HG03066 (cell line): Measurements from ENCODE around the gene TEX13C.
"Not testable (repeated sequence)": the region's sequence is repeated elsewhere in the genome, so short reads cannot be mapped to it uniquely, and the experiment has no call there.

Experiments used
- ATAC-seq: cut with Tn5 transposase; IDR thresholded peaks from one replicate; pipeline ENCODE4 v1.9.1; 2021; ENCODE audit warnings: low read depth; ENCODE audit not compliant: unreplicated experiment

The TEX13C gene

DNA sequence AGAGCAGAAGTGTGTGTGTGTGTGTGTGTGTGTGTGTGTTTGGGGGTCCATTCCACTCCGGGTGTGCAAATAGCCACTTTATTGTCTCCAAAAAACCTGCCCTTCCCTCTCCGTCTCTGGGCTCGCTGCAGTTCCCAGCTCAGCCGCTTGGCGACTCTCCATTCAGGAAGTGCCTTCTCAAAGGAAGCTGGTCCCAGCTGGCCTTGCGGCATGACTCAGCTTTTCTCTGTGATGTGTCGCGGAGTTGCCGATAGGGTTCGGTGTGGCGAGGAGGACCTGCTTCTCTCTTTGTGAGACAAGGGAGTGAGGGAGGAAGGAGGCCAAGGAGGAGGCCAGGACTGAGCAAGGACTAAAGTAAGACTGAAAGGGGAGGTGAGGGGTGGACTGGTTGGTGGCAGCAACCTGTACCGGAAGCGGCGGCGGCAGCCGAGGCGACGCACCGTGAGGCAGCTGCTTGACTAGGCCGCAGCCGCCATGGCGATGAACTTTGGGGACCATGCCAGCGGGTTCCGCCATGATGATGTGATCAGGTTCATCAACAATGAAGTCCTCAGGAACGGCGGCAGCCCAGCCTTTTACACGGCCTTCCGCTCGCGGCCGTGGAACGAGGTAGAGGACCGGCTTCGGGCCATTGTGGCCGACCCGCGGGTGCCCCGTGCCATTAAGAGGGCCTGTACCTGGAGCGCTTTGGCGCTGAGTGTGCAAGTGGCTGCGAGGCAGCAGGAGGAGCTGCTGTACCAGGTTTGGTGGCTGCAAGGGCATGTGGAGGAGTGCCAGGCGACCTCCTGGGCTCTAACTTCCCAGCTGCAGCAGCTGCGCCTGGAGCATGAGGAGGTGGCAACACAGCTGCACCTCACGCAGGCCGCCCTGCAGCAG lies at the start of gene TEX13C:
TEX13C (plus strand) TSS at position 226 of the 876 bp plus-strand sequence; CDS start at position 475, 249 bp downstream.
- ATAC-seq: no peak

DNA sequence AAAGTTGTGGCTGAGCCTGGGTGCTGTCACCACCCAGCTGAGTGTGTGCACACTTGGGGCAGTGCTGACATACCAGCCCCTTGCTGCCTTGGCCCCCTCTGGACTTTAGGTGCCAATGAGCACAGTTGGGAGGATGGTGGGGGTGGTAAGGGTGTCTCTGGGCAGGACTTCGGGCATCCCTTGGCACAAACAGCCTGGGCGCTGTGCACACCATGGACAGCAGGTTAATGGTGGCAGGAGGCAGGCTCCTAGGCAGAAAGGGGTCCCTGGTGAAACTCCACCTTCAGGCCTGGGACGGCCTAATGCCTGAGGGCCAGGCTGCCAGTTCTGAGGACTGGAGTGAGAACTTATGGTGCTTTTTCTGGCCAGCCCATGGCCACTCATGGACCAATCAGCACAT lies 32.4 kb upstream of the TEX13C start:
- ATAC-seq: no peak

DNA sequence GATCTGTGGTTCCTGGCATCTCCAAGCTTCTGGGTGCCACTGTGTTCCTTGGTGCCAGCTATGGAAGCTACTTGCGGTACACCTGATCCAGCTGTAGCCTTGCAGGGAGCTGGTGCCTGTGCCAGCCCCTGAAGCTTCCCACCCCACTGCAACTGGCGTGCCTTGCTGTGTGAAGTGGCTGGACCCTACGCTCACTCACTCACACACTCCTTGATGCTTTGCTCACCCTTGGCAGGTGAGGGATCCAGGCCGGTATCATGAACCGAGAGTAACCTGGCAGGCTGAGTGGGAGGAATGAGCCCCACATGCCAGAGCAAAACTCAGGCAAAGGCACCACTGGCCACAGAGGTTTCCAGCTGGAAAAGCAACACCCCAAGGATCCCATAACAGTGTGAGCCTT lies 31.3 kb upstream of the TEX13C start:
- ATAC-seq: no peak

DNA sequence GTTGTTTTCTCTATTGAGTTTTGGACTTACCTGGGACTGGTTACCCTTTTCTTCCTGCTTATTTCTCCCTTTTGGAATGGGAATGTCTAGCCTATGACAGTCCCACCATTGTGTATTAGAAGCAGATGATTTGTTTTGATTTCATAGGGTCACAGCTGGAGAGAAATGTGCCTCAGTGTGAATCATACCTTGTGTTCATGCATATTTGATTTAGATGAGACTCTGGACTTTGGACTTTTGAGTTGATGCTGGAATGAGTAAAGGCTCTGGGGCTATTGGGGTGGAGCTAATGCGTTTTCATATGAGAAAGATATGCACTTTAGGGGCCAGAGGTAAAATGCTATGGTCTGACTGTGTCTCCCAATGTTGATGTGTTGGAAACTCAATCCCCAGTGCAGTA lies 30.5 kb upstream of the TEX13C start:
- no peak for ATAC-seq

DNA sequence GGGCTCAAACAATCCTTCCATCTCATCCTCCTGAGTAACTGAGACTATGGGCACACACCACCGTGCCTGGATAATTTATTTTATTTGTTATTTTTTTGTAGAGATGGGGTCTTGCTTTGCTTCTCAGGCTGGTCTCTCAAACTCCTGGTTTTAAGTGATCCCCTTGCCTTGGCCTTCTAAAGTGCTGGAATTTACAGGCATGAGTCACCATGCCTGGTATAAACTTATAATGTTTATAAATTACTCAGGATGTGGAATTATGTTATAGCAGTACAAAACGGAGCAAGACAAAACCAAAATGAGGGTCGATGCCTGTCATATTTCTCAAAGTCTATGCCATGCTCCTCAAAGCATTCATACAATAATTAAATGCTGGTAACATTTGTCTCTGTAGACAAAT lies 29.8 kb upstream of the TEX13C start:
- no peak for ATAC-seq

DNA sequence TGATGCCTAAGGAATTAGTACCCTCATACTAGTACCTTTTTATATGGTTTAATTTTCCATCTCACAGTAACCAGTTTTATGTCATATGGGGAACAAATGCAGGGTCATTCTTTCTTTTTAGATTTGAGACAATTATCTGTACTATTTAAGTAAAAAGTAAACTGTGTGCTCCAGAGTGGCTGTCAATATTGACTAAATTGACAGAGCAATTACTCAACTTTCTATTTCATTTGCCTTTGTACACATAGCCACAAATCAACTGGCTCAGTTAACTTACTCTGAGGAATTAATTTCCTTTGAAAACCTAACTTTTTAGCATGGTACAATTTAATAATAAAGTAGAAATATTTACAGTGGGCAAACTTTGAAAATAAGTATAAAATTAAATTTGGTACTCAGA lies 28.5 kb upstream of the TEX13C start:
- no peak for ATAC-seq

- ATAC-seq: no peak
These were observed 25.6 kb upstream of the TEX13C start for GRCh38 chrX:125293850-125294780.

DNA sequence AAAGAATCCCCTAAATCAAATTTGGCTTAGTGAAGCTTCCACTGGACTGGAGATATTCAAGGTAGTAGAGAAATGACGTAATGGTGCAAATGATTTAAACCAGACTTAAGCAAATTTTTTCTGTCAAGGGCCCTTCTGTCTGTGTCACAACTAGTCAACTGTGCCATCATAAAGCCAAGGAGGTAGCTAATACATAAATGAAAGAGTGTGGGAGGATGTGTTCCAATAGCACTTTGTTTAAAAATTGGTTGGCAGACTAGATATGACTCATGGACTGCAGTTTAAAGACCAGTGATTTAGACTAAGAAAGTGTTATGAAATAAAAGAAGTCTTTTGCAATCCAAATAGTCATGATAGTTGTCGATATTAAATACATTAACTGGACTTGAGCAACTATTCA lies 24.3 kb upstream of the TEX13C start:
- ATAC-seq: peak; percentile 67

- ATAC-seq: no peak
These were observed 20.8 kb upstream of the TEX13C start for GRCh38 chrX:125298871-125299270.

DNA sequence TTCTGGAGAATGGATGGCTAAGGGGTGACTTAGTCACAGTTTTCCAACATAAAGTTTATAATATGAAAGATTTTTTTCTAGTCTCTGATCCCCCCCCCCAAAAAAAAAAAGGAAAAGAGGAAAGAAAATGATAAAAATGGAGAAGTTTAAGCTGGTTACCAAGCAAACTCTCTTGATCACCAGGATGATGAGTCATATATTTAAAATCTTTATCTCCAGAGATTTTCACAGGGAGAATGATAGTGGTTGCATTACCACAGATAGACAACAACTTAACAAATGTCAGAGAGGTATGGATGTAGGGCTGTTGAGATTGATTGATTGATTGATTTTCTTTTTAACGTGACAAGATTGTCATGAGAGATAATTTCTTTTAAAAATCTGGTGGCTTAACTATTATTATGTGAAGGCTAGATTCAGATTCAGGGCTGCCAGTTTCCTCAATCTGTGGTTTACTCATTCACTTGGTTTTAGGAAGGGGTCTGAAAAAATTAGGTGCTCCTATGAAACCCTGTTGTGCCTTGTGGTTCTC lies 13.3 kb upstream of the TEX13C start:
- no peak for ATAC-seq

DNA sequence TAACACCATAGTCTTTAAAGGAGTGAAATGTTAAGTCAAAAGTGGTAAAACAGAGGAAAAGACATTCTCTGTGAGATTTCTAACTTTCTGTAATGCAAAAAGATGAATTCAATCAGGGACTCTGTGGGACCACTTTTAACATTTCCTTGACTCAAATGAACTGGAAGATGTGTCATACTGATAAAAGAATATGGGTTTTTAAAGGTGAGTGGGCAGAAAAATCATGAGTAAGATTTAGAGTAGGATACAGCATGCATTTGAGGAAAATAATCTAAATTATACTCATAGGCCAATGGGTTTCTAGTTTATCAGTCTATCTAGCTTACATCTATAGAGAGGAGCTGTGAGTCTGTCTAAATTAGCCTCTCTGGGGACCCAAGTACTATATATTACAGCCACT lies 11.0 kb upstream of the TEX13C start:
- ATAC-seq: no peak

DNA sequence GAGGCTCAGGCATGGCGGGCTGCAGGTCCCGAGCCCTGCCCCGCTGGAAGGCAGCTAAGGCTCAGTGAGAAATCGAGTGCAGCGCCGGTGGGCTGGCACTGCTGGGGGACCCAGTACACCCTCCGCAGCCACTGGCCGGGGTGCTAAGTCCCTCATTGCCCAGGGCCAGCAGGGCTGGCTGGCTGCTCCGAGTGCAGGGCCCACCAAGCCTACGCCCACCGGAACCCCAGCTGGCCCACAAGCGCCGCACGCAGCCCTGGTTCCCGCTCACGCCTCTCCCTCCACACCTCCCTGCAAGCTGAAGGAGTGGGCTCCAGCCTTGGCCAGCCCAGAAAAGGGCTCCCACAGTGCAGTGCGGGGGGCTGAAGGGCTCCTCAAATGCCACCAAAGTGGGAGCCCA lies 505 bp upstream of the TEX13C start:
- ATAC-seq: not testable (repeated sequence)

DNA sequence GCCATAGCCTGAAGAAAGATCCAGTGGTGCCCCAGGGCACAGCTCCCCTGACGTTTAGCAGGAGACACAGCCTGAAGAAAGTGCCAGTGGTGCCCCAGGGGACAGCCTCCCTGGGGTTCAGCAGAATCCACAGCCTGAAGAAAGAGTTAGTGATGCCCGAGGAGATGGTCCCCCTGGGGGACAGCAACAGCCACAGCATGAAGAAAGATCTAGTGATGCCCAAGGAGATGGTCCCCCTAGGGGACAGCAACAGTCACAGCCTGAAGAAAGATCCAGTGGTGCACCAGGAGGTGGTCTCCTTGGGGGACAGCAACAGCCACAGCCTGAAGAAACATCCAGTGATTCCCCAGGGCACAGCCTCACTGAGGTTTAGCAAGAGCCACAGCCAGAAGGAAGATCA lies 2.8 kb downstream of the TEX13C start:
- ATAC-seq: no peak

DNA sequence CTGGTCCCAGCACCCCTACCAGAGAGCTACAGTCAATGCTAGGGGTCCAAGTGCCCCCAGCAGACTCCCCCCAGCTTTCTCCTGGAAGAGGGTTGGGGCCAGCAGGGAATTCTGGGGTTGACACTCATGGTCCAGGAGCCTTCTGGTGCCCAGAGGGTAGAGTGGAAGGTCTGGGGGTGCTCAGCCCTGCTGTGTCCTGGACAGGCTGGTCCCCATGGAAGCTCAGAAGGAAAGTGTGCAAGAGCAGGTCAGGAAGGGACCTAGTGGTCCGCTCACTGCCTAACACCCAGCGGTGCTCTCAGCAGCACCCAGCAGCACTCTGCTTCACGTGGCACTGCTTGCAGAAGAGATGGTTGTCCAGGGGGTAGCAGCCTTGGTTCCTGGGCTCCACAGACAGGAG lies 6.9 kb downstream of the TEX13C start:
- no peak for ATAC-seq

DNA sequence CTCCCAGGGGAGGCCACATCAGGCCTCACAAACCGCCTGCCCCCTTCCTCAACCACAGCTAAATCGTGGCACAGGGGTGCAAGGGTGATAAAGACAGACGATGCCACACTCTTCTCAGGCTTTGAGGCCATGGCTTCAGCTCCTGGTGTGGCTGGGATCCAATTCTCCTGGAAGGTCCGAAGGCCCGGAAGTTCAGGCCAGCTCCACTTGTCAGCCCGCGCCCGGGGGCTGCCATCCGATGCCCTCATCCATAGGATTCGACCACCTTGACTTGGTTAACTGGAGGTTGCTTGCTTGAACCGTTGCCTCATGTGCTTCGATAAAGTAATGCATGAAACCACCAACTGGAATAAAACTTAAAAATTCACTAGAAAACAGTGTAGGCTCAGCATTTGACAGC lies 8.2 kb downstream of the TEX13C start:
- ATAC-seq: no peak

DNA sequence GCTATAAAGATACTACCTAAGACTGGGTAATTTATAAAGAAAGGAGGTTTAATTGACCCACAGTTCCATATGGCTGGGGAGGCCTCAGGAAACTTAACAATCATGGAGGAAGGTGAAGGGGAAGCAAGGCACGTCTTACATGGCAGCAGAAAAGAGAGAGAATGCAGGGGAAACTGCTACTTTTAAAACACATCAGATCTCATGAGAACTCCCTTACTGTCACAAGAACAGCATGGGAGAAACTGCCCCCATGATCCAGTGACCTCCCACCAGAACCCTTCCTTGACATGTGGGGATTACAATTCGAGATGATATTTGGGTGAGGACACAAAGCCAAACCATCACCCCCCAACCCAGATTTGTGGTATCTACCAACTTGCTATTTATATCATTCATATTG lies 13.9 kb downstream of the TEX13C start:
- ATAC-seq: no peak

DNA sequence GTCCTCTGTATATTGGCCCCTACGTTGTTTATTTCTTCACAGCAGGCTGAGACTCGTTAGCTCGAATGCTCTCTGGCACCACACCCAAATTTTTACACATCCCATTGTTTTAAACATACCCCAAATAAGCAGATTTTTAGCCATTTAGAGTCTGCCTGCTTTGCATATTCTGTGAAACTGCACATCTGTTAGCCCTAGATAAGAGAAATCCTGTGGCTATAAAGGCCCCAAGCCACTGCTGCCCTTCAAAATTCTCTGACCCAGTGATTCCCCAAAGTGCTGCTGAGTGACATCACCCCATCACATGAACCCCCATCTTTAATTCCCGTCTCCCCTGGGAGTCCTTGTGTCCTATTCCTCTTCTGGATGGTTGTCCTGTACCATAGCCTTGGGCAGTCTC lies 20.8 kb downstream of the TEX13C start:
- ATAC-seq: no peak

- ATAC-seq: no peak
These were observed 54.5 kb downstream of the TEX13C start for GRCh38 chrX:125374169-125374568.
